Measurements from ENCODE around the gene PRX.
A peak's percentile ranks its signal among the peaks of the same experiment; 100 is the strongest.
"Not testable (repeated sequence)": the region's sequence is repeated elsewhere in the genome, so short reads cannot be mapped to it uniquely, and the experiment has no call there.

The PRX gene, protein sequence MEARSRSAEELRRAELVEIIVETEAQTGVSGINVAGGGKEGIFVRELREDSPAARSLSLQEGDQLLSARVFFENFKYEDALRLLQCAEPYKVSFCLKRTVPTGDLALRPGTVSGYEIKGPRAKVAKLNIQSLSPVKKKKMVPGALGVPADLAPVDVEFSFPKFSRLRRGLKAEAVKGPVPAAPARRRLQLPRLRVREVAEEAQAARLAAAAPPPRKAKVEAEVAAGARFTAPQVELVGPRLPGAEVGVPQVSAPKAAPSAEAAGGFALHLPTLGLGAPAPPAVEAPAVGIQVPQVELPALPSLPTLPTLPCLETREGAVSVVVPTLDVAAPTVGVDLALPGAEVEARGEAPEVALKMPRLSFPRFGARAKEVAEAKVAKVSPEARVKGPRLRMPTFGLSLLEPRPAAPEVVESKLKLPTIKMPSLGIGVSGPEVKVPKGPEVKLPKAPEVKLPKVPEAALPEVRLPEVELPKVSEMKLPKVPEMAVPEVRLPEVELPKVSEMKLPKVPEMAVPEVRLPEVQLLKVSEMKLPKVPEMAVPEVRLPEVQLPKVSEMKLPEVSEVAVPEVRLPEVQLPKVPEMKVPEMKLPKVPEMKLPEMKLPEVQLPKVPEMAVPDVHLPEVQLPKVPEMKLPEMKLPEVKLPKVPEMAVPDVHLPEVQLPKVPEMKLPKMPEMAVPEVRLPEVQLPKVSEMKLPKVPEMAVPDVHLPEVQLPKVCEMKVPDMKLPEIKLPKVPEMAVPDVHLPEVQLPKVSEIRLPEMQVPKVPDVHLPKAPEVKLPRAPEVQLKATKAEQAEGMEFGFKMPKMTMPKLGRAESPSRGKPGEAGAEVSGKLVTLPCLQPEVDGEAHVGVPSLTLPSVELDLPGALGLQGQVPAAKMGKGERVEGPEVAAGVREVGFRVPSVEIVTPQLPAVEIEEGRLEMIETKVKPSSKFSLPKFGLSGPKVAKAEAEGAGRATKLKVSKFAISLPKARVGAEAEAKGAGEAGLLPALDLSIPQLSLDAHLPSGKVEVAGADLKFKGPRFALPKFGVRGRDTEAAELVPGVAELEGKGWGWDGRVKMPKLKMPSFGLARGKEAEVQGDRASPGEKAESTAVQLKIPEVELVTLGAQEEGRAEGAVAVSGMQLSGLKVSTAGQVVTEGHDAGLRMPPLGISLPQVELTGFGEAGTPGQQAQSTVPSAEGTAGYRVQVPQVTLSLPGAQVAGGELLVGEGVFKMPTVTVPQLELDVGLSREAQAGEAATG (N-terminal part only)

DNA sequence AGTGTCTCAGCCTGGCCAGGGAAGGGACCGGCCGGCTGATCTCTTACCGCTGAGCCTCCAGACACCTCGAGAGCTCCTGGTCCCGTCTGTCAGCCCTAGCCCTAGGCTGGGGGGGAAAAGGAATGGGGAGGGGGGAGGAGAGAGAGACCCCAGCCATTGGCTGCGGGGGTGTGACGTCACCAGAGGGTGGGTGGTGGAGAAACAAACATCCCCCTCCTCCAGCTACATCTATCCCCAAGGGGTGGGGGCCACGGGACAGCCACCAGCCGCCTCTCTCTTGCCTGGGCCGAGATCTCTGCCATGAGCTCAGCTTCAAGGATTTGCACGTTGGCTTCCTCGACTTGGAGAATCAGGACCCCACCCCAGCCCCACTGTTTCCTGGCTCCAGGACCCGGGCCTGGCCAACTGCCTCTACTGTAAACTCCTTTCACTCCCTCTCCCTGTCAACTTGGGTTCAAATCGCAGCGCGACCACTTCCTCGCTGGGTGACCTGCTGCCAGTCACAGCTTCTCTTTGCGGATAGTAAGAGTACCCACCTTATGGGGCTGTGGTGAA is at the start of gene PRX:
Gene PRX (minus strand): TSS at position 88 of the 555 bp plus-strand sequence. CDS start 5,446 bp downstream, outside the sequence.
- DNase-seq (ENCODE audit: extremely low spot score, insufficient read length, low read depth) (no peak), FAIRE-seq (no peak)

DNA sequence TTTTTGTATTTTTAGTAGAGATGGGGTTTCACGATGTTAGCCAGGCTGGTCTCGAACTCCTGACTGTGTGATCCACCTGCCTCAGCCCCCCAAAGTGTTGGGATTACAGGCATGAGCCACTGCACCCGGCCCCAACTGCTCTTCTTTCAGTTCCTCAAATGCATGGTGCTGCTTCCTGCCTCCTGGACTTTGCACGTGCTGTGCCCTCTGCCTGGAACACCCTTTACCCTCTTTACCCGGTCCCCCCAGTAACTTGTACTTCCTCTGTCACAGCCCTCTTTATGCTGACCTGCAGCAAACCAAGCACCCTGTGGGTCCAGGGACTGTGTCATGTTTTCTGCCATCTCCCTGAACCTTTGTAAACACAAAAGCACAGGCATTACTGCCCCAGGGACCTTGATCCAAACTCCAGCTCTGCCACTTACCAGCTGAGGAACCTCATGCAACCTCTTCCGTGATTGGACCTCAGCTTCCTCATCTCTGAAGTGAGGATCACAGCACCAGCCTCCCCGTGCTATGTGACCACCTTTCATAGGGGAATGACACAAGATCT is 48.6 kb upstream of the PRX start:
- FAIRE-seq (peak; percentile 59), DNase-seq (ENCODE audit: extremely low spot score, insufficient read length, low read depth) (no peak)

DNA sequence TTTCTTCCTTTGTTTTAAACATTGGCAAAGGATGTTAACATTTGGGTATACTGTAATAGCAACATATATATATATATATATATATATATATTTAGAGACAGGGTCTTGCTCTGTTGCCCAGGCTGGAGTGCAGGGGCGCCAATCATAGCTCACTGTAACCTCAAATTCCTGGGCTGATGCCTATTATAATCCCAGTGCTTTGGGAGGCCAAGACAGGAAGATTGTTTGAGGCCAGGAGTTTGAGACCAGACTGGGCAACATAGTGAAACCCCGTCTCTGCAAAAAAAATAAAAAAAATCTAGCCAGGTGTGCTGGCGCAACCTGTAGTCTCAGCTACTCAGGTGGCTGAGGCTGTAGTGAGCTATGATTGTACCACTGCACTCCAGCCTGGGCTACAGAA is 47.0 kb upstream of the PRX start:
- DNase-seq (ENCODE audit: extremely low spot score, insufficient read length, low read depth) (no peak), FAIRE-seq (no peak)

DNA sequence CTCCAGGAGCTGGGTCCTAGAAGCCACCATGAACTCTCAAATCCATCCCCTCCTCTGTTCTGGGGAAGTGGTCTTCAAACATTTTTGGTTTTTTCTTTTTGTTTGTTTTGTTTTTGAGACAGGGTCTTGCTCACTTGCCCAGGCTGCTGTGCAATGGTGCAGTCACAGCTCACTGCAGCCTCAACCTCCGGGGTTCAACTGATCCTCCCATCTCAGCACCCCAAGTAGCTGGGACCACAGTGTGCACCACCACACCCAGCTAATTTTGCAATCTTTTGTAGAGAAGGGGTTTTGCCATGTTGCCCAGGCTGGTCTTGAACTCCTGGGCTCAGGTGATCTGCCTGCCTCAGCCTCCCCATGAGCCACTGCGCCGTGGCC is 45.4 kb upstream of the PRX start:
- no peak for DNase-seq (ENCODE audit: extremely low spot score, insufficient read length, low read depth)
- no peak for FAIRE-seq

DNA sequence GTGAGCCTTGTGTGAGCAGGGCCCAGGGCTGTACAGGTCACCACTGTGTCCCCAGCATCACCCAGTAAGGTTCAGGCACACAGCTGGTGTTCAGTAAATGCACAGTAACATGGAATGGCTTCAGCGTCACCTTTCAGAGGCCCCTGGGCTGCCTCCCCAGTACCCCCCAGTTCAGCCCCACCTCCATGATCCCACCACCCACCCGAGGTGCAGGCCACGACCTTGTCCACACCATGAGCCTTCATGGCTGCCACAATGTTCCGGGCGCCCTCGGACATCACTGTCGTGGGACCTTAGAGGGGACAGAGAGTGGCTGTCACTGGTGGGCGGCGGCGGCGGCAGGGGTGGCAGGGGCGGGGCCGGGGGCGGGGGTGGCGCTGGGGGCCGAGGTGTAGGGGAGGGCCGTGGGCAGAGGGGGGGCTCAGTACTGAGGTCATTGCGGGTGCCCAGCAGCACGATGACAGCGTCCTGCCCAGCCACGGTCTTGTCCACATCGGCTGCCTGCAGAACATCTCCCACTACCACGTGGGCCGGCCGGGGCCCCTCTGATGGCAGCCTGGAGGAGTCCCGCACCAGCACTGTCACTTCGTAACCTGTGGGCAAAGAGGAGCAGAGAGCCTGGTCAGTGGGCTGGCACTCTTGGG is 44.9 kb upstream of the PRX start:
- FAIRE-seq, result no peak
- no peak for DNase-seq (ENCODE audit: extremely low spot score, insufficient read length, low read depth)

DNA sequence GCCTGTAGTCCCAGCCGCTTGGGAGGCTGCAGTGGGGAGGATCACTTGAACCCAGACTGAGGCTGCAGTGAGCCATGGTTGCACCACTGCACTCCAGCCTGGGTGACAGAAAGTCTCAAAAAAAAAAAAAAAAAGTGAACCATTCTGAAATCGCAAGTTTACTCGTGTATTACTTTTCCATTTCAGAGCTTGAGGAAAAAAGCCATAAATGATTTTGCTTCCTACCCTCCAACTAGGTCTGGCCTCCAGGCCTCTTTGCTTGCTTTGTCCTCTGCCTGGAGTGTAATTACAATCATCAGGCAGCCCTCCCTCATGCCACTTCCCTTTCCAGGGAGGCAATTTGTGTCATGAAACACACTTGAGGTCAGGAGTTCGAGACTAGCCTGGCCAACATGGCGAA is 43.9 kb upstream of the PRX start:
- DNase-seq (ENCODE audit: extremely low spot score, insufficient read length, low read depth) (no peak), FAIRE-seq (no peak)

DNA sequence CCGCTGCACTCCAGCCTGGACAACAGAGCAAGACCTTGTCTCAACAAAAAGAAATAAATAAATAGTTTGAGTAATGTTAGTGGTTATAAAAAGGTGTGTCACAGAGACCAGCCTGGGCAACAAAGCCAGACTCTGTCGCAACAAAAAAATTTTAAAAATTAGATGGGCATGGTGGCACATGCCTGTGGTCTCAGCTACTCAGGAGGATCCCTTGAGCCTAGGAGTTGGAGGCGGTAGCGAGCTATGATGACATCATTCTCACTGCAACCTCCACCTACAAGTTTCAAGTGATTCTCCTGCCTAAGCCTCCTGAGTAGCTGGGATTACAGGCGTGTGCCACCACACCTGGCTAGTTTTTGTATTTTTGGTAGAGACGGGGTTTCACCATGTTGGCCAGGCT is 40.8 kb upstream of the PRX start:
- not testable (repeated sequence) for DNase-seq (ENCODE audit: extremely low spot score, insufficient read length, low read depth); FAIRE-seq

DNA sequence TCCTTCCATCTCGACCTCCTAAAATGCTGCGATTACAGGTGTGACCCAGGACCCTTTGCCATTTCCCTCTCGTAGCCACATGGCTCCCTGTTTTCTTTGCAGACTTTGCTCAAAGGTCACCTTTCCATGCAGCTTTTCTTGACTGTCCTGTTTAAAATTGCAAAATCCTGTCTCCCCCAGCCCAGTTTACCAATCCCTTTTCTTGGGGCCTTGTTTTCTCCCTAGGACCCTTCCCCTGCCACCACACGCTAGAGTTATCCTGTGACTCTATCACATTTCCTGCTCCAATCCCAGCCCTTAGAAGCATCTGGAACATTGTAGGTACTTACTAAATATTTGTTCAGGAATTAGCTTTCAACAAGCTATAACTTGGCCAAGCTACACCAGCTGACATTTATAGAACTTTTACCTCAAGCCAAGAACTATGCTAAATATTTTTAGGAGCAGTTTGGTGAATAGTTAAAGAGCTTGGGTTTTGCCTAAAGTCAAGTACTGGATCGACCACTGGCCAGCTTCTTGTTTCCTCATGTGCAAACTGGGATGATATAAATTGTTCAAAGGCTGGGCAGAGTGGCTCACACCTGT is 40.1 kb upstream of the PRX start:
- DNase-seq (ENCODE audit: extremely low spot score, insufficient read length, low read depth) (no peak), FAIRE-seq (no peak)

DNA sequence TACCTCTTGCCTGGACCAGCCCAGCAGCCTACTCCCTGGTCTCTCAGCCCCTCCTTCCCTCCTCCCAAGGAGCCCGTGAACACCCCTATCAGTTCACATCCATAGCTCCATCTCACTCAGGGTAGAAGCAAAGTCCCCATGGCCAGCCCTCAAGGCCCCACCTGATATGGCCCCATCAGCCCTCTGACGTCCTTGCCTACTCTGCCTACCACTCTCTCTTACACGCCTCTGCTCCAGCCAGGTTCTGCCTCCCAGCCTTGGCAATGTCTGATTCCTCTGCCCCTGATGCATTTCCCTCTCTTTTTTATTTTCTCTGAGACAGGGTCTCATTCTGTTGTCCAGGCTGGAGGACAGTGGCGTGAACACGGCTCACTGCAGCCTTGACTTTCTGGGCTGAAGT is 38.8 kb upstream of the PRX start:
- DNase-seq (ENCODE audit: extremely low spot score, insufficient read length, low read depth) (no peak), FAIRE-seq (no peak)

DNA sequence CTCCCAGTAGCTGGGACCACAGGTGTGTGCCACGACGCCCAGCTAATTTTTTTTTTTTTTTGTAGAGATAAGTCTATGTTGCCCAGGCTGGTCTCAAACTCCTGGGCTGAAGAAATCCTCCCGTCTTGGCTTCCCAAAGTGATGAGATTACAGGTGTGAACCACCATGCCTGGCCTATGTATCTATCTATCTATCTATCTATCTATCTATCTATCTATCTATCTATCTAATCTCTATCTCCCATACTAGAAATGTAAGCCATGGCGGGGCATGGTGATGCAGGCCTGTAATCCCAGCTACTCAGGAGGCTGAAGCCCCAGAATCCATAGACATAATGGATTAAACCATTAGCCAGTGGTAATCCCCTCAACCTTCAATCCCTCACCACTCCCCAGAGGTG is 37.5 kb upstream of the PRX start:
- FAIRE-seq, result no peak
- no peak for DNase-seq (ENCODE audit: extremely low spot score, insufficient read length, low read depth)

DNA sequence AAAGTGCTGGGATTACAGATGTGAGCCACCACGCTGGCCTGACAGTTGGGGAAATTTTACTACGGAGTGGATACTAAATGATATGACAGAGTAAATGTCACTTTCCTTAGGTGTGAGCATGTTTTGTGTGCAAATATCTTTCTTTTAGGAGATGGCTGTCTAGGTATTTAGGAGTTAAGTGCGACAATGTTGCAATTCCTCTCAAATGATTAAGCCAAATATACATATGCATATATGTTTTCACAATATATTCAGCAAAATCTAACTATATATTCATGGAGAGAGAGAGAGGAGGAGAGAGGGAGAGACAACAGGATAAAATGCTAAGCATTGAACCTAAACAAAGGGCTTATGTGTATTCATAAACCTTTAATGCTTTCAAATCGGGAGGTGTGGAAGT is 36.3 kb upstream of the PRX start:
- DNase-seq (ENCODE audit: extremely low spot score, insufficient read length, low read depth), result no peak
- no peak for FAIRE-seq

DNA sequence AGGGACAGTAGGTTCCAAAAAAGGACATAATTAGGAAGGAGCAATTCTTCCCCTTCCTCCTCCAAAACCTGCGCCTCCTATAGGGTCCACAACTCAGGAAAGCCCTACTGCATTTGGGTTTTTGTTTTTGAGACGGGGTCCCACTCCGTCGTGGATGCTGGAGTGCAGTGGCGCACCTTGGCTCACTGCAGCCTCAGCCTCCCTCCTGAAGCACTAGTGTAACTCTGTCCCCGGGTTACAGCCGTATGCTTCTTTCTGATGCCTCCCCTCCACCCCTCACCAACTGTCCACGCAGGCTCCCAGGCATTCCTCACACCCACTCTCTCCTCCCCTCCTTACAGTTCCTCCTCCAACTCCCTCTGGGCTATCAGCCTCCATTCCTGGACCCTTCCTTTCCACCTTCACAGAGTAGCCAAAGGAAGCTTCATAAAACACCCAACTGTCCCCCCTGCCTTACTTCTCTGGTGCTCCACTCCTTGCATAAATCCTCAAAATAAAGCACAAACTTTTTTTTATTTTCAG is 33.1 kb upstream of the PRX start:
- FAIRE-seq, result no peak
- no peak for DNase-seq (ENCODE audit: extremely low spot score, insufficient read length, low read depth)

DNA sequence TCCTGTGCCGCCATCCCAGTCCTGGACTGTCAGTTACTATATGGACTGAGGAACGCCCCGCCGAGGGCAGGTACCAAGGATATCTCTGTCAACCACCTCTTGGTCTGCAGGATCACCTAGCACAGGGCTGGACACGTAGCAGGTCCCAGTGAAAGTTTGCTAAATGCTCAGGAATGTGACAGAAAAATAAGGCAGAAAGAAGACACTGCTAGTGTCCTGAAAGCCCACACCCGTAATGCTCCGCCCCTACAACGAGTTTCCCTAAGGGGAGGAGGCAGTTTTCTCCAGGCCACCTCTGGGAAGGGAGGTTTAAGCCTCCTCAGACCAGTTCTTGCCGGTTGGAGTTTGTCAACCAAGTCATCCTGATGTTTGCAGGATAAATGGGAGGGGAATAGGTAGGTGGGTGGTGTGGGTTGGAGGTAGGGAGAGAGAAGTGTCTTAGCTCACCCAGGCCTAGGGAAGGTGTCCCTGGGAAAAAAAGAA is 32.6 kb upstream of the PRX start:
- no peak for DNase-seq (ENCODE audit: extremely low spot score, insufficient read length, low read depth)
- no peak for FAIRE-seq

DNA sequence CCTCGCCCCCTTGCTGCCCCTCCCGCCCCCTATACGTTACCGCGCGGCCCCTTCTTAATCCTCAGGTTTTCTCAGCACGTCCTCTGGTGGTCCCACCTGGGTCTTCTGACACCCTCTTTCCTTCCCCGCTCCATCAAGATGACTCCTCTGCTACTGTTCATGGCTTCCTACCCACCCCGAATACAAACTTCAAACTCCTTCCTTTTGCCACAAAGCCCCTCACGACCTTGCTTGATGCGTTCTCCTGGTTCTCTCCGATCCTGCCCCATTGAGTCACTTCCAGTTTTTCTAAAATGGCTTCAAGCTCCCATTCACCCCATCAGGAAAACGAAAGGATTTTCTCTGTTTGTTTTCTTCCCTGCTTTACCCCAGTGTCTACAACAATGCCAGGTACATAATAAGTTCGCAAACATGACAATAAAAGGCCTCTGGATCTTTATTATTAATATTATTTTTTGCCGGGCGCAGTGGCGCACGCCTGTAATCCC is 31.7 kb upstream of the PRX start:
- DNase-seq (ENCODE audit: extremely low spot score, insufficient read length, low read depth), result no peak
- FAIRE-seq, result no peak

DNA sequence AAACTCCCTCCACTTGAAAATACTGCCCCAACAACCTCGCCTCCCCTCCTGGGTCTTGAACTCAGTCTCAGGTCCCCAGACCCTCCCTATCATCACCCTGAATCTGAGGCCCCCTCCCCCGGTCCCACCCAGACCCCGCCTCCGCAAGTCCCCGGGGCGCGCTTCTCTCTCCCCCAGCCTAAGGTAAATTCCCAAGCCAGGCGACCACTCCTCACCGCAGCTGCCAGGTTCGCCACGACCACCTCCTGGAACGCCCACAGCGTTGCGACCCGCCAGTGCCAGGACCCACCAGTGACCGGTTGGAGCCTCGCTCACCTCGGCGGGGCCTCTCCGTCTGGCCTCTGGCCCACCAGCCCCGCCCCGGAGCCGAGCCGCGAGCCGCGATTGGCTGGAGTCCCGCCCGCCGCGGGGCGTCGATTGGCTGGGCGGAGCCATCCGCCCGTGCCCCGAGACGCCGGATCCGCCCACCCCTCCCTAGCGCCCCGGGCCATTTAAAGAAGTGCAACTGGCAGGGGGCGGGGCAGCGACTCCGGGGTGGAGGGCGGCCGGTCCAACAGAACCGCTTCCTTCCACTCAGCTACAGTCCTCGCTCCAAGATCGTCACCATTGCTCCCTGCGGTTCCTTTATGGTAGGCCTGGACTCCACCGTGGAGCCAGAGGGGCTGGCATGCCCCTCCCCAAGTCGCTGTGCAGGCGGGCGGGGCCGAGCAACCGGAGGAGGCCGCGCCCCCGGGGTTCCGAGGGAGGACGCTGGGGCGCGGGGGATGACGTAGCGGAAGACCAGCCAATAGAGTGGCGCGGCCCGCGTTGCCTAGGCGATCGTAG is 31.0 kb upstream of the PRX start, which contains the start of gene SERTAD3:
Gene SERTAD3 (minus strand): TSS at position 336 of the 825 bp plus-strand sequence. CDS start 2,255 bp downstream, outside the sequence.
- FAIRE-seq, result peak; percentile 96

DNA sequence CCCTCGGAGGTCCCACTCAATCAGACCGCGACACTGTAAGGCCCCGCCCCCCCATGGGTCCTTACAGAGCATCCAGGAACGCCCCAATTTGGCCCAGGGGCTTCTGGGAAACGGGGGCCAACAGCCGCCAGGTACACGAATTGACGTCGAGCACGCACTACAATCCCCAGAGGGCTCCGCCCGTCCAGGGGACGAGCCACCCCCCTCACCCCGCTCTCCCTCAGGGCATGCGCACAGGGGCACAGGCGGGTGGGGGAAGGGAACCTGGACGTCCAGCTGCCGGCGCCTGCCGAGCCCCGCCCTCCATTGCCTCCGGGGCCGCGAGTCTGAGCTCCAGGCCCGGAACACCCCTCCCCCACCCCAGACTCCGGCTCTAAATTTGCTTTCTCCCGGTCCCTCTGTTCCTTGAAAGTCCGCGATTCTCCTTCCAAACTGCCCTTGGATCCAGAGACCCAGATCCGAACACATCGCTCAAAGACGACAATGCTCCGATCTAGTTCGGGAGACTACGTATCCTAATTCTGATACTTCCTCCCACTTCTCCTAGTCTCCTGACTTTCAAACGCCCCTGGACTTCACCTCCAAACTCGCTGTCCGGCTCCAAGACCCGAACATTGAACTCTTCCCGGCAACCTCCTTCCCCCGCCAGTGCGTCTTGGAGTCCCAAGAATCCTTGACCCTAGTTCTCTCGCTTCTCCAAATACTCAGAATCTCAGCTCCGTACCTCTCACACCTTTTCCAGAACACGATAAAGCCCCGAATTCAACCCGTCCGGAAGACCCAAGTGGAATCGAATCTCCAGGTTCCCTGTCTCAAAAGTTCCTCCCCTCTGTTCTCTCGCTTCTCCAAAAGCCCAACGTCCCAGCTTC is 30.2 kb upstream of the PRX start:
- DNase-seq (ENCODE audit: extremely low spot score, insufficient read length, low read depth) (peak; percentile 99), FAIRE-seq (peak; percentile 98)

More for the DNA sequence above, 31.0 kb upstream of the PRX start, which contains the start of gene SERTAD3:
- no peak for DNase-seq (ENCODE audit: extremely low spot score, insufficient read length, low read depth)

Data from GM18507 (cell line).